HepG2 (cell line): ENCODE measurements around the gene LDLR. TPM values are rescaled to one million over a fixed set of nuclear protein-coding genes. Genes with fewer than 3 reads are reported as not detected.
A peak's percentile ranks its signal among the peaks of the same experiment; 100 is the strongest.

Experiments used
- HMG20B ChIP-seq: conservative IDR thresholded peaks from 2 replicates; pipeline ENCODE4 v1.6.1; 2016; ENCODE audit warnings: missing genetic modification reagents, missing compliant biosample characterization
- MATR3 ChIP-seq: sonication (generic); formaldehyde crosslinking; IDR thresholded peaks from 2 replicates; pipeline ENCODE4 v1.4.0; 2020; ENCODE audit warnings: missing genetic modification reagents
- MLXIP ChIP-seq: sonication (generic); formaldehyde crosslinking; IDR thresholded peaks from 2 replicates; pipeline ENCODE4 v1.9.0; 2021; ENCODE audit warnings: missing genetic modification reagents, borderline replicate concordance
- PAX8 ChIP-seq: sonication (generic); formaldehyde crosslinking; IDR thresholded peaks from 2 replicates; pipeline ENCODE4 v1.8.0; 2022; ENCODE audit warnings: mild to moderate bottlenecking, missing genetic modification reagents, borderline replicate concordance
- ZNF543 ChIP-seq: sonication (generic); formaldehyde crosslinking; IDR thresholded peaks from 2 replicates; pipeline ENCODE4 v1.4.0; 2020; ENCODE audit warnings: mild to moderate bottlenecking, missing genetic modification reagents
- ZNF639 ChIP-seq: conservative IDR thresholded peaks from 2 replicates; pipeline ENCODE4 v1.6.1; 2018; ENCODE audit warnings: missing genetic modification reagents
- polyA plus RNA-seq, 8 experiments: library from polyadenylated mRNA; depleted of rRNA in 3 of 8; stranded (reverse) in 7 of 8; unstranded in 1 of 8; fragments of >200 nt; fragmentation: Illumina TruSeq in 4 of 8; extraction: Trizol in 4 of 8; gene quantifications; 2 replicates each; pipeline versions ENCODE4 v1.2.1 to v1.2.3, GENCODE V29; 2011 to 2016; ENCODE audit warnings: low read depth in 4 of 8, missing spikeins in 1 of 8, mixed read lengths in 1 of 8; ENCODE audit not compliant: insufficient read depth in 1 of 8
- total RNA-seq, 5 experiments: library from RNA; depleted of rRNA; stranded (reverse); fragments of >200 nt; fragmentation: Illumina TruSeq; extraction: Trizol; gene quantifications; 2 replicates each; pipeline ENCODE4 v1.2.3, GENCODE V29; 2016; ENCODE audit warnings: low read depth in 1 of 5
- TF ChIP-seq, protein P1 (sequence below): sonication (generic); formaldehyde crosslinking; IDR thresholded peaks from 2 replicates; pipeline ENCODE4 v1.4.0; 2020; ENCODE audit warnings: missing genetic modification reagents
- TF ChIP-seq, protein P2 (sequence below): sonication (generic); formaldehyde crosslinking; IDR thresholded peaks from 2 replicates; pipeline ENCODE4 v1.4.0; 2020; ENCODE audit warnings: missing genetic modification reagents
- TF ChIP-seq, protein P3 (sequence below): sonication (generic); formaldehyde crosslinking; IDR thresholded peaks from 2 replicates; pipeline ENCODE4 v1.9.0; 2022; ENCODE audit warnings: missing genetic modification reagents, mild to moderate bottlenecking, borderline replicate concordance
- TF ChIP-seq, protein P4 (sequence below): sonication (generic); formaldehyde crosslinking; IDR thresholded peaks from 2 replicates; pipeline ENCODE4 v1.5.0; 2020; ENCODE audit warnings: mild to moderate bottlenecking, missing genetic modification reagents, borderline replicate concordance
- TF ChIP-seq, protein P5 (sequence below): sonication (generic); formaldehyde crosslinking; IDR thresholded peaks from 2 replicates; pipeline ENCODE4 v1.4.0; 2020; ENCODE audit warnings: missing genetic modification reagents

The LDLR gene
- total and polyA plus RNA-seq, 2 of the 13 experiments (the other 11 are each of a cell fraction or from before 2014, with no cell fraction given): 51.6 to 92.5 TPM

- TF ChIP-seq ZNF639 (CRISPR knock-in tag): no peak
- TF ChIP-seq MLXIP (CRISPR knock-in tag): 0 out of 2 replicates have a peak, but pooled peaks have one; percentile 33
- TF ChIP-seq, protein P1, sequence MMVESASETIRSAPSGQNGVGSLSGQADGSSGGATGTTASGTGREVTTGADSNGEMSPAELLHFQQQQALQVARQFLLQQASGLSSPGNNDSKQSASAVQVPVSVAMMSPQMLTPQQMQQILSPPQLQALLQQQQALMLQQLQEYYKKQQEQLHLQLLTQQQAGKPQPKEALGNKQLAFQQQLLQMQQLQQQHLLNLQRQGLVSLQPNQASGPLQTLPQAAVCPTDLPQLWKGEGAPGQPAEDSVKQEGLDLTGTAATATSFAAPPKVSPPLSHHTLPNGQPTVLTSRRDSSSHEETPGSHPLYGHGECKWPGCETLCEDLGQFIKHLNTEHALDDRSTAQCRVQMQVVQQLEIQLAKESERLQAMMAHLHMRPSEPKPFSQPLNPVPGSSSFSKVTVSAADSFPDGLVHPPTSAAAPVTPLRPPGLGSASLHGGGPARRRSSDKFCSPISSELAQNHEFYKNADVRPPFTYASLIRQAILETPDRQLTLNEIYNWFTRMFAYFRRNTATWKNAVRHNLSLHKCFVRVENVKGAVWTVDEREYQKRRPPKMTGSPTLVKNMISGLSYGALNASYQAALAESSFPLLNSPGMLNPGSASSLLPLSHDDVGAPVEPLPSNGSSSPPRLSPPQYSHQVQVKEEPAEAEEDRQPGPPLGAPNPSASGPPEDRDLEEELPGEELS (CRISPR knock-in tag): peak; percentile 34
- no peak for TF ChIP-seq ZNF543 (CRISPR knock-in tag)
- TF ChIP-seq, protein P2, sequence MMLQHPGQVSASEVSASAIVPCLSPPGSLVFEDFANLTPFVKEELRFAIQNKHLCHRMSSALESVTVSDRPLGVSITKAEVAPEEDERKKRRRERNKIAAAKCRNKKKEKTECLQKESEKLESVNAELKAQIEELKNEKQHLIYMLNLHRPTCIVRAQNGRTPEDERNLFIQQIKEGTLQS (CRISPR knock-in tag): peak; percentile 83; the same call in 1 of the 2 replicates
- no peak for TF ChIP-seq MATR3 (CRISPR knock-in tag)
- TF ChIP-seq, protein P3, sequence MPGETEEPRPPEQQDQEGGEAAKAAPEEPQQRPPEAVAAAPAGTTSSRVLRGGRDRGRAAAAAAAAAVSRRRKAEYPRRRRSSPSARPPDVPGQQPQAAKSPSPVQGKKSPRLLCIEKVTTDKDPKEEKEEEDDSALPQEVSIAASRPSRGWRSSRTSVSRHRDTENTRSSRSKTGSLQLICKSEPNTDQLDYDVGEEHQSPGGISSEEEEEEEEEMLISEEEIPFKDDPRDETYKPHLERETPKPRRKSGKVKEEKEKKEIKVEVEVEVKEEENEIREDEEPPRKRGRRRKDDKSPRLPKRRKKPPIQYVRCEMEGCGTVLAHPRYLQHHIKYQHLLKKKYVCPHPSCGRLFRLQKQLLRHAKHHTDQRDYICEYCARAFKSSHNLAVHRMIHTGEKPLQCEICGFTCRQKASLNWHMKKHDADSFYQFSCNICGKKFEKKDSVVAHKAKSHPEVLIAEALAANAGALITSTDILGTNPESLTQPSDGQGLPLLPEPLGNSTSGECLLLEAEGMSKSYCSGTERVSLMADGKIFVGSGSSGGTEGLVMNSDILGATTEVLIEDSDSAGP (CRISPR knock-in tag): 0 out of 2 replicates have a peak, but pooled peaks have one; percentile 6
- TF ChIP-seq, protein P4, sequence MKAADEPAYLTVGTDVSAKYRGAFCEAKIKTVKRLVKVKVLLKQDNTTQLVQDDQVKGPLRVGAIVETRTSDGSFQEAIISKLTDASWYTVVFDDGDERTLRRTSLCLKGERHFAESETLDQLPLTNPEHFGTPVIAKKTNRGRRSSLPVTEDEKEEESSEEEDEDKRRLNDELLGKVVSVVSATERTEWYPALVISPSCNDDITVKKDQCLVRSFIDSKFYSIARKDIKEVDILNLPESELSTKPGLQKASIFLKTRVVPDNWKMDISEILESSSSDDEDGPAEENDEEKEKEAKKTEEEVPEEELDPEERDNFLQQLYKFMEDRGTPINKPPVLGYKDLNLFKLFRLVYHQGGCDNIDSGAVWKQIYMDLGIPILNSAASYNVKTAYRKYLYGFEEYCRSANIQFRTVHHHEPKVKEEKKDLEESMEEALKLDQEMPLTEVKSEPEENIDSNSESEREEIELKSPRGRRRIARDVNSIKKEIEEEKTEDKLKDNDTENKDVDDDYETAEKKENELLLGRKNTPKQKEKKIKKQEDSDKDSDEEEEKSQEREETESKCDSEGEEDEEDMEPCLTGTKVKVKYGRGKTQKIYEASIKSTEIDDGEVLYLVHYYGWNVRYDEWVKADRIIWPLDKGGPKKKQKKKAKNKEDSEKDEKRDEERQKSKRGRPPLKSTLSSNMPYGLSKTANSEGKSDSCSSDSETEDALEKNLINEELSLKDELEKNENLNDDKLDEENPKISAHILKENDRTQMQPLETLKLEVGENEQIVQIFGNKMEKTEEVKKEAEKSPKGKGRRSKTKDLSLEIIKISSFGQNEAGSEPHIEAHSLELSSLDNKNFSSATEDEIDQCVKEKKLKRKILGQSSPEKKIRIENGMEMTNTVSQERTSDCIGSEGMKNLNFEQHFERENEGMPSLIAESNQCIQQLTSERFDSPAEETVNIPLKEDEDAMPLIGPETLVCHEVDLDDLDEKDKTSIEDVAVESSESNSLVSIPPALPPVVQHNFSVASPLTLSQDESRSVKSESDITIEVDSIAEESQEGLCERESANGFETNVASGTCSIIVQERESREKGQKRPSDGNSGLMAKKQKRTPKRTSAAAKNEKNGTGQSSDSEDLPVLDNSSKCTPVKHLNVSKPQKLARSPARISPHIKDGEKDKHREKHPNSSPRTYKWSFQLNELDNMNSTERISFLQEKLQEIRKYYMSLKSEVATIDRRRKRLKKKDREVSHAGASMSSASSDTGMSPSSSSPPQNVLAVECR (CRISPR knock-in tag): no peak
- TF ChIP-seq, protein P5, sequence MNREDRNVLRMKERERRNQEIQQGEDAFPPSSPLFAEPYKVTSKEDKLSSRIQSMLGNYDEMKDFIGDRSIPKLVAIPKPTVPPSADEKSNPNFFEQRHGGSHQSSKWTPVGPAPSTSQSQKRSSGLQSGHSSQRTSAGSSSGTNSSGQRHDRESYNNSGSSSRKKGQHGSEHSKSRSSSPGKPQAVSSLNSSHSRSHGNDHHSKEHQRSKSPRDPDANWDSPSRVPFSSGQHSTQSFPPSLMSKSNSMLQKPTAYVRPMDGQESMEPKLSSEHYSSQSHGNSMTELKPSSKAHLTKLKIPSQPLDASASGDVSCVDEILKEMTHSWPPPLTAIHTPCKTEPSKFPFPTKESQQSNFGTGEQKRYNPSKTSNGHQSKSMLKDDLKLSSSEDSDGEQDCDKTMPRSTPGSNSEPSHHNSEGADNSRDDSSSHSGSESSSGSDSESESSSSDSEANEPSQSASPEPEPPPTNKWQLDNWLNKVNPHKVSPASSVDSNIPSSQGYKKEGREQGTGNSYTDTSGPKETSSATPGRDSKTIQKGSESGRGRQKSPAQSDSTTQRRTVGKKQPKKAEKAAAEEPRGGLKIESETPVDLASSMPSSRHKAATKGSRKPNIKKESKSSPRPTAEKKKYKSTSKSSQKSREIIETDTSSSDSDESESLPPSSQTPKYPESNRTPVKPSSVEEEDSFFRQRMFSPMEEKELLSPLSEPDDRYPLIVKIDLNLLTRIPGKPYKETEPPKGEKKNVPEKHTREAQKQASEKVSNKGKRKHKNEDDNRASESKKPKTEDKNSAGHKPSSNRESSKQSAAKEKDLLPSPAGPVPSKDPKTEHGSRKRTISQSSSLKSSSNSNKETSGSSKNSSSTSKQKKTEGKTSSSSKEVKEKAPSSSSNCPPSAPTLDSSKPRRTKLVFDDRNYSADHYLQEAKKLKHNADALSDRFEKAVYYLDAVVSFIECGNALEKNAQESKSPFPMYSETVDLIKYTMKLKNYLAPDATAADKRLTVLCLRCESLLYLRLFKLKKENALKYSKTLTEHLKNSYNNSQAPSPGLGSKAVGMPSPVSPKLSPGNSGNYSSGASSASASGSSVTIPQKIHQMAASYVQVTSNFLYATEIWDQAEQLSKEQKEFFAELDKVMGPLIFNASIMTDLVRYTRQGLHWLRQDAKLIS (CRISPR knock-in tag): peak; percentile 88
- TF ChIP-seq HMG20B: no peak
- TF ChIP-seq PAX8 (CRISPR knock-in tag): no peak
These were observed 2.5 kb downstream of the LDLR start (continued) for GRCh38 chr19:11091703-11092153.
